Skeletal muscle satellite cell (primary cell): Measurements from ENCODE around the gene PGPEP1. TPM values are rescaled to one million over a fixed set of nuclear protein-coding genes. Genes with fewer than 3 reads are reported as not detected.

Source experiments
- H3K27me3 ChIP-seq: 2 replicates; pipeline ENCODE4 v1.7.0; 2013; ENCODE audit warnings: low read length; ENCODE audit not compliant: control insufficient read depth, insufficient read depth
- H3K36me3 ChIP-seq: 2 replicates; pipeline ENCODE4 v1.7.0; 2013; ENCODE audit warnings: mild to moderate bottlenecking, control low read depth, low read length; ENCODE audit not compliant: insufficient read depth
- H3K4me1 ChIP-seq: 2 replicates; pipeline ENCODE4 v1.7.0; 2013; ENCODE audit warnings: low read length; ENCODE audit not compliant: control insufficient read depth, insufficient read depth
- H3K4me2 ChIP-seq: 2 replicates; pipeline ENCODE4 v1.7.0; 2013; ENCODE audit warnings: mild to moderate bottlenecking, low read length
- H3K4me3 ChIP-seq: 2 replicates; pipeline ENCODE4 v1.7.0; 2013; ENCODE audit warnings: low read length
- H3K9ac ChIP-seq: 2 replicates; pipeline ENCODE4 v1.7.0; 2013; ENCODE audit warnings: mild to moderate bottlenecking, low read depth, low read length, moderate library complexity
- H3K9me3 ChIP-seq: replicated peaks from 2 replicates; pipeline ENCODE4 v1.7.0; 2013; ENCODE audit warnings: mild to moderate bottlenecking, control low read depth, low read length
- total RNA-seq: library from RNA; depleted of rRNA; stranded (reverse); fragments of >200 nt; gene quantifications from 2 replicates; pipeline ENCODE4 v1.2.3, GENCODE V29; 2012; rRNA removed

Gene PGPEP1
- 8.7 and 13.7 TPM in 2 replicates for total RNA-seq

GRCh38 chr19:18340190-18340989 lies at the start of gene PGPEP1:
Gene PGPEP1 (plus strand): TSS chr19:18340598. CDS start chr19:18340682, 84 bp downstream.
- Histone ChIP-seq H3K4me1 (peaks cover 16% of the 10 kb centered on the region), H3K9me3 (no peaks in the 10 kb centered on the region), H3K4me3 (peak within 1 kb of the TSS; percentile 94), H3K4me2 (peak within 1 kb of the TSS; percentile 90), H3K36me3 (no peaks in the 10 kb centered on the region), H3K9ac (peak within 1 kb of the TSS; percentile 72), H3K27me3 (peaks cover 9% of the 10 kb centered on the region)

- H3K36me3 ChIP-seq = no peaks in the 10 kb centered on the region
- H3K27me3 ChIP-seq = no peaks in the 10 kb centered on the region
- peak overlapping the region; percentile 90 for H3K9ac ChIP-seq
- no peaks in the 10 kb centered on the region for H3K9me3 ChIP-seq
- H3K4me2 ChIP-seq = peak overlapping the region; percentile 98
- H3K4me3 ChIP-seq = peak overlapping the region; percentile 74
- H3K4me1 ChIP-seq = peaks cover 37% of the 10 kb centered on the region
Measured at GRCh38 chr19:18291019-18291524, 49.3 kb upstream of the PGPEP1 start.

GRCh38 chr19:18291590-18292461 lies 48.6 kb upstream of the PGPEP1 start:
- Histone ChIP-seq H3K4me3 (peak overlapping the region; percentile 74), H3K4me1 (peaks cover 33% of the 10 kb centered on the region), H3K9ac (peak overlapping the region; percentile 90), H3K4me2 (peak overlapping the region; percentile 98), H3K9me3 (no peaks in the 10 kb centered on the region), H3K36me3 (no peaks in the 10 kb centered on the region), H3K27me3 (no peaks in the 10 kb centered on the region)

- H3K4me2 ChIP-seq = peak overlapping the region; percentile 98
- no peaks in the 10 kb centered on the region for H3K27me3 ChIP-seq
- no peaks in the 10 kb centered on the region for H3K9me3 ChIP-seq
- peak overlapping the region; percentile 90 for H3K9ac ChIP-seq
- H3K4me1 ChIP-seq = peaks cover 33% of the 10 kb centered on the region
- no peaks in the 10 kb centered on the region for H3K36me3 ChIP-seq
- H3K4me3 ChIP-seq = peak overlapping the region; percentile 74
Measured at GRCh38 chr19:18292462-18292809, 48.0 kb upstream of the PGPEP1 start.

- Histone ChIP-seq H3K36me3 (no peaks in the 10 kb centered on the region), H3K27me3 (no peaks in the 10 kb centered on the region), H3K4me2 (peak overlapping the region; percentile 98), H3K9ac (peak overlapping the region; percentile 90), H3K9me3 (no peaks in the 10 kb centered on the region), H3K4me1 (peaks cover 29% of the 10 kb centered on the region), H3K4me3 (peak overlapping the region; percentile 74)
Measured at GRCh38 chr19:18292810-18293641, 47.4 kb upstream of the PGPEP1 start.

GRCh38 chr19:18293642-18294466 lies 46.5 kb upstream of the PGPEP1 start:
- Histone ChIP-seq H3K4me1 (peaks cover 34% of the 10 kb centered on the region), H3K27me3 (no peaks in the 10 kb centered on the region), H3K4me3 (no peak overlapping the region), H3K9ac (peak overlapping the region; percentile 90), H3K9me3 (no peaks in the 10 kb centered on the region), H3K4me2 (no peak overlapping the region), H3K36me3 (no peaks in the 10 kb centered on the region)

- no peak overlapping the region for H3K4me2 ChIP-seq
- H3K36me3 ChIP-seq = no peaks in the 10 kb centered on the region
- no peaks in the 10 kb centered on the region for H3K9me3 ChIP-seq
- H3K4me3 ChIP-seq = no peak overlapping the region
- H3K27me3 ChIP-seq = no peaks in the 10 kb centered on the region
- H3K9ac ChIP-seq = no peak overlapping the region
- H3K4me1 ChIP-seq = peaks cover 38% of the 10 kb centered on the region
Measured at GRCh38 chr19:18294467-18294864, 45.9 kb upstream of the PGPEP1 start.

GRCh38 chr19:18295034-18295451 lies 45.4 kb upstream of the PGPEP1 start:
- Histone ChIP-seq H3K27me3 (no peaks in the 10 kb centered on the region), H3K4me2 (no peak overlapping the region), H3K4me1 (peaks cover 38% of the 10 kb centered on the region), H3K9ac (no peak overlapping the region), H3K4me3 (no peak overlapping the region), H3K9me3 (no peaks in the 10 kb centered on the region), H3K36me3 (no peaks in the 10 kb centered on the region)

- Histone ChIP-seq H3K4me2 (no peak overlapping the region), H3K27me3 (no peaks in the 10 kb centered on the region), H3K9ac (no peak overlapping the region), H3K9me3 (no peaks in the 10 kb centered on the region), H3K36me3 (no peaks in the 10 kb centered on the region), H3K4me3 (no peak overlapping the region), H3K4me1 (peaks cover 34% of the 10 kb centered on the region)
Measured at GRCh38 chr19:18297308-18297707, 43.1 kb upstream of the PGPEP1 start.

- no peaks in the 10 kb centered on the region for H3K36me3 ChIP-seq
- H3K9me3 ChIP-seq = no peaks in the 10 kb centered on the region
- no peak overlapping the region for H3K4me3 ChIP-seq
- no peak overlapping the region for H3K4me2 ChIP-seq
- H3K27me3 ChIP-seq = no peaks in the 10 kb centered on the region
- H3K4me1 ChIP-seq = peaks cover 32% of the 10 kb centered on the region
- no peak overlapping the region for H3K9ac ChIP-seq
Measured at GRCh38 chr19:18298601-18299000, 41.8 kb upstream of the PGPEP1 start.
